Chondrocyte (in vitro differentiated cells): ENCODE results near the gene ST6GAL2. TPM values are rescaled to one million over a fixed set of nuclear protein-coding genes. Genes with fewer than 3 reads are reported as not detected.

Experiments used
- DNase-seq: peaks from one replicate; pipeline ENCODE4 v3.0.0; 2021; ENCODE audit warnings: mixed read lengths, low spot score
- H3K27ac Mint-ChIP-seq: one replicate; pipeline ENCODE4 v1.8.0; 2021; ENCODE audit warnings: mild to moderate bottlenecking, moderate library complexity, mixed read lengths; ENCODE audit not compliant: unreplicated experiment
- H3K27me3 Mint-ChIP-seq: 2 replicates; pipeline ENCODE4 v1.8.0; 2021; ENCODE audit warnings: low read depth, mixed read lengths
- H3K36me3 Mint-ChIP-seq: 2 replicates; pipeline ENCODE4 v1.8.0; 2021; ENCODE audit warnings: low read depth, mixed read lengths
- H3K4me1 Mint-ChIP-seq: 2 replicates; pipeline ENCODE4 v1.8.0; 2021; ENCODE audit warnings: low read depth, mild to moderate bottlenecking, mixed read lengths
- H3K4me3 Mint-ChIP-seq: one replicate; pipeline ENCODE4 v1.8.0; 2021; ENCODE audit warnings: mild to moderate bottlenecking, moderate library complexity, mixed read lengths; ENCODE audit not compliant: unreplicated experiment
- H3K9me3 Mint-ChIP-seq: 2 replicates; pipeline ENCODE4 v1.8.0; 2021; ENCODE audit warnings: low read depth, mixed read lengths
- long read RNA-seq: library from polyadenylated mRNA; stranded (forward); transcript quantifications from one replicate; pipeline ENCODE4 v2.0.0, GENCODE V29; 2021
- total RNA-seq: library from RNA; stranded (reverse); gene quantifications from 3 replicates; pipeline ENCODE4 v1.2.1, GENCODE V29; 2021
- TF ChIP-seq, protein P1 (sequence below): fragments of 200-600 bp; sonication (generic); IDR thresholded peaks from 2 replicates; pipeline ENCODE4 v1.5.0; 2021; ENCODE audit warnings: antibody characterized with exemption, mild to moderate bottlenecking, moderate library complexity

ST6GAL2 gene, protein sequence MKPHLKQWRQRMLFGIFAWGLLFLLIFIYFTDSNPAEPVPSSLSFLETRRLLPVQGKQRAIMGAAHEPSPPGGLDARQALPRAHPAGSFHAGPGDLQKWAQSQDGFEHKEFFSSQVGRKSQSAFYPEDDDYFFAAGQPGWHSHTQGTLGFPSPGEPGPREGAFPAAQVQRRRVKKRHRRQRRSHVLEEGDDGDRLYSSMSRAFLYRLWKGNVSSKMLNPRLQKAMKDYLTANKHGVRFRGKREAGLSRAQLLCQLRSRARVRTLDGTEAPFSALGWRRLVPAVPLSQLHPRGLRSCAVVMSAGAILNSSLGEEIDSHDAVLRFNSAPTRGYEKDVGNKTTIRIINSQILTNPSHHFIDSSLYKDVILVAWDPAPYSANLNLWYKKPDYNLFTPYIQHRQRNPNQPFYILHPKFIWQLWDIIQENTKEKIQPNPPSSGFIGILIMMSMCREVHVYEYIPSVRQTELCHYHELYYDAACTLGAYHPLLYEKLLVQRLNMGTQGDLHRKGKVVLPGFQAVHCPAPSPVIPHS
- total RNA-seq: 144 to 319 TPM (median 144 TPM) in 3 replicates
- long read RNA-seq, full-length matches to known transcripts: 13 of 121 reads
- long read RNA-seq, partial matches to known transcripts: 10 of 121 reads
- long read RNA-seq, other reads (novel, unspliced or antisense): 98 of 121 reads

DNA sequence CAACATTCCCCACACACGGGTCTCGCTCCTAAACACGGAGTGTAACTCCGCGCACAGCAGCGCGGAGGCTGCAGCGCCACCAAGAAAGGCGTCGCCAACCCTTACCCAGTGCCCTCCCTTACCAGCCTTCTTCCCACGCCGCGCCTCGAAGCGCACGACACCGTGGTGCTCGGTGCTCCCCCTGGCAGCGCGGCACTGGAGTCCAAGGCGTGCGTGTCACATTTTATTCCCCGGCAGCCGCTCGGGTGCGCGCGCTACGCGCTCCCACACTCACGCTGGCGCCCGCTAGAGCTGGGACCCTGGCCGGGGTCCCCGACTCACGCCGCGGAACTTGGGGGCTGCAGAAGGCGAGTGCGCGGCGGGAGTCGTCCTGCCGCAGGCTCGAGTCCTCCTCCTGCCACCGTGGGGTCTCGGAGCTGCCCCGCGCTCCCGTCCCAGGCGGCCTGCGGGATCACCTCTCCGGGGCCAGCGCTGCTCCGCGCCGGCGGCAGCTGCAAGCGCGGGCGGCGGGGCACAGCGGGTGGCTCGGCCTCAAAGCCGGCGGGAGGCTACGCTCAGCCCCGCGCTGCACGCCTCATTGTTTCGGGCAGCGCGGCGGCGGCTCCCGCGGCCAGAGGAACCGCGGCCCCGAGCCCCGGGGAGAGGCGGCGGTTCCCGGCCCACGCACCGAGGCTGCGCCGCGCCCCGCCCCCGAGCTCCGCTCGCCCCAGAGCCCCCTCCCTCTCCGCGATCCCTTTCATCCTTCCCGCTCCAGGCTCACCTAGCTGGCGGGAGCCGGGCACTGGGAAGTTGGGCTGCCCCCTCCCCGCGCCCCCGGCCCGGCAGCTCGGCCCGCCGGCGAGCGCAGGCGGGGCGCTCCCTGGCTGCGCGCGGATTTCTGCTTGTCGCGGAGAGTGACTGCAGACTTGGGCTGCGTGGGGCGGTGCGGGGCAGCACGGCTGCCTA, at the start of gene ST6GAL2:
ST6GAL2 (minus strand) TSS at position 197 of the 945 bp plus-strand sequence. CDS start 42,190 bp downstream, outside the sequence.
- TF ChIP-seq, protein P1, sequence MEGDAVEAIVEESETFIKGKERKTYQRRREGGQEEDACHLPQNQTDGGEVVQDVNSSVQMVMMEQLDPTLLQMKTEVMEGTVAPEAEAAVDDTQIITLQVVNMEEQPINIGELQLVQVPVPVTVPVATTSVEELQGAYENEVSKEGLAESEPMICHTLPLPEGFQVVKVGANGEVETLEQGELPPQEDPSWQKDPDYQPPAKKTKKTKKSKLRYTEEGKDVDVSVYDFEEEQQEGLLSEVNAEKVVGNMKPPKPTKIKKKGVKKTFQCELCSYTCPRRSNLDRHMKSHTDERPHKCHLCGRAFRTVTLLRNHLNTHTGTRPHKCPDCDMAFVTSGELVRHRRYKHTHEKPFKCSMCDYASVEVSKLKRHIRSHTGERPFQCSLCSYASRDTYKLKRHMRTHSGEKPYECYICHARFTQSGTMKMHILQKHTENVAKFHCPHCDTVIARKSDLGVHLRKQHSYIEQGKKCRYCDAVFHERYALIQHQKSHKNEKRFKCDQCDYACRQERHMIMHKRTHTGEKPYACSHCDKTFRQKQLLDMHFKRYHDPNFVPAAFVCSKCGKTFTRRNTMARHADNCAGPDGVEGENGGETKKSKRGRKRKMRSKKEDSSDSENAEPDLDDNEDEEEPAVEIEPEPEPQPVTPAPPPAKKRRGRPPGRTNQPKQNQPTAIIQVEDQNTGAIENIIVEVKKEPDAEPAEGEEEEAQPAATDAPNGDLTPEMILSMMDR: peak; percentile 60
- Mint-ChIP-seq H3K4me3 (peak within 1 kb of the TSS; percentile 99), H3K4me1 (peaks cover 59% of the 10 kb centered on the region), H3K9me3 (no peaks in the 10 kb centered on the region), H3K27me3 (no peaks in the 10 kb centered on the region), H3K36me3 (peaks cover 5% of the 10 kb centered on the region), H3K27ac (peak within 1 kb of the TSS; percentile 99)
- peak; percentile 94 for DNase-seq

DNA sequence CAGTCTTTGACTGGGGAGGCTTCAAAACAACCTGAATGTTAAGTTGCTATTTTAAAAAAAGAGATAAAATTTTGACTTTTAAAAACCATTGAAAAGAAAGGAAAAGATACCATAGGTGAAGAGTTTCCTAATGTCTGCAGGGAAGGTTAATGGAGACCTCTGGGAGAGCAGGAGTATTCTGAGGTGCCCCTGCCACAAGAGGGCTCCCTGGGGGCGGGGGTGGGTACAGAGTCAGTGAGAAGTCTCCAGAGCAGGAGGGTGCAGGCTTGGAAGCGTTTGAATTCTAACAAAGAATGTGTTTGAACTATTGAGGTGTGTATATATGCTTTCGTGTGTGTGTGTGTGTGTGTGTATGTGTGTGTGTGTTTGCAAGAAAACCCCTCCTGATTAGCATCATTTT, 46.7 kb upstream of the ST6GAL2 start:
- Mint-ChIP-seq H3K9me3 (peaks cover 8% of the 10 kb centered on the region), H3K27me3 (no peaks in the 10 kb centered on the region), H3K36me3 (peaks cover 4% of the 10 kb centered on the region)

DNA sequence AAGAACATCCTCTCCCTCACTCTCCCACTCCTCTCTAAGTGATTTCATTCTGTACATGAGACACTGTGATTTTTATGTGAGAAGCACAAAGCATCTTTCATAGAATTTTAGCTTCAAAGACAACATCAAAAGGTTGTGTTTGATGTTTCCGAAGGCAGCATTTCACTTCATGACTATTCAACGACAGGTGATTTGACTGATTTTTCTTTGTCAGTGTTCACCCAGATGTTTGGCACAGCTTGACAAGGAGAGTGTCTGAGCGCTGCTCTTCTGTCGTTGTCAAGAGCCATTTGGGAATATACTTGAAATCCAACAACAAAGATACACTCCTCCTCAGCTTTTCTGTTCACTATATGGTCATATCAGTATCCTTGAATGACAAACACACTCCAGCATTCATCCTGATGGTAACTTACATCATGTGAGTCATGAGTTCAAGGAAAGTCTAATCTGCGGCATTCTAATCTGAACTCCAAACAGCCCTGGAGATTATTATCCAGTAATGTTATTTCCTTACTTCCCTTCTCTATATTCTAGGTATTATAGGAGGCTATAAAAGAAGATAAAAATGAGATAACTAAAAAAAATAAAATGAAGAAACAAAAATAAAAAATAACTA, 45.9 kb upstream of the ST6GAL2 start:
- no peak for DNase-seq
- no peak overlapping the region for H3K4me3 Mint-ChIP-seq

More for the DNA sequence above, 46.7 kb upstream of the ST6GAL2 start:
- TF ChIP-seq, protein P1: no peak
- DNase-seq: no peak
- Mint-ChIP-seq H3K4me3 (no peak overlapping the region), H3K27ac (no peak overlapping the region), H3K4me1 (no peaks in the 10 kb centered on the region)

DNA sequence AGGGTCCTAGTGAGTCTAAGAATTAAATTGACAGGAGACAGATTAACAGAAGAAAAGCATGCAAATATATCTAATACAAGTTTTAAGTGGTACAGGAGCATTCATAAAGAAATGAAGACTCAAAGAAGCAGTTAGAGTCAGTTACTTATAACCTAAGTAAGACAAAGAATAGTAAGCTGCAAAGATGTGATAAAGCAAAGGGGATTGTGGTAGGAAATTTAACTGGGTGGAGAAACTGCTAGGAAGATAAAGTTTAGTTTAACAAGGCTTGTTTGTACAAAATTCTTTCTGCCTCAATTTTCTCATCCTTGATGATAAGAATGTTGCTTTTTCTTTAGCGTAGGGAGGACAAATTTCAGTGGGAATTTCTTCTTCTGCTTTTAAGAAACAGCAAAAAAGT, 35.5 kb upstream of the ST6GAL2 start:
- DNase-seq: no peak
- no peaks in the 10 kb centered on the region for H3K4me1 Mint-ChIP-seq
- no peaks in the 10 kb centered on the region for H3K27me3 Mint-ChIP-seq
- no peak overlapping the region for H3K4me3 Mint-ChIP-seq
- peaks cover 19% of the 10 kb centered on the region for H3K9me3 Mint-ChIP-seq
- TF ChIP-seq, protein P1: no peak
- H3K27ac Mint-ChIP-seq: no peak overlapping the region
- peaks cover 5% of the 10 kb centered on the region for H3K36me3 Mint-ChIP-seq

More for the DNA sequence above, 45.9 kb upstream of the ST6GAL2 start:
- H3K36me3 Mint-ChIP-seq: peaks cover 2% of the 10 kb centered on the region
- no peaks in the 10 kb centered on the region for H3K4me1 Mint-ChIP-seq
- no peaks in the 10 kb centered on the region for H3K27me3 Mint-ChIP-seq
- H3K9me3 Mint-ChIP-seq: peaks cover 11% of the 10 kb centered on the region
- TF ChIP-seq, protein P1: no peak
- no peak overlapping the region for H3K27ac Mint-ChIP-seq
